T-cell (primary cell): ENCODE measurements around the gene HELZ. TPM values are rescaled to one million over a fixed set of nuclear protein-coding genes. Genes with fewer than 3 reads are reported as not detected.

ENCODE experiments used
- ATAC-seq, 4 experiments: fragments of 200-7000 bp in 3 of 4; fragments of 150-1000 bp in 1 of 4; cut with Tn5 transposase; replicated peaks in 1 of 4; 1 replicate in 3 of 4; 2 replicates in 1 of 4; pipeline ENCODE4 v1.10.0; 2021; ENCODE audit warnings: moderate library complexity in 3 of 4, mild to moderate bottlenecking in 2 of 4, moderate number of reproducible peaks in 1 of 4
- CTCF ChIA-PET, 2 donors: fragments of 300-600 bp; sonication (Branson Sonifier 250); formaldehyde crosslinking; loops; one replicate each; lab custom pipeline; 2022; ENCODE audit warnings: antibody characterized with exemption in 2 of 2; lab: Charles Lee
- POLR2A ChIA-PET, 2 donors: fragments of 300-600 bp; sonication (Branson Sonifier 250); formaldehyde crosslinking; loops; one replicate each; lab custom pipeline; 2022; ENCODE audit warnings: antibody characterized with exemption in 2 of 2; lab: Charles Lee
- DNase-seq, 35 experiments: peaks; one replicate each; pipeline versions ENCODE4 v3.0.0 to v3.0.0-alpha.2; 2013 to 2023
- H3K27ac ChIP-seq: one replicate; pipeline ENCODE4 v1.5.1; 2013; ENCODE audit warnings: low read length
- H3K27me3 ChIP-seq, 2 experiments: replicated peaks in 1 of 2; 1 replicate in 1 of 2; 2 replicates in 1 of 2; pipeline versions ENCODE4 v1.6.1 to v1.7.0; 2013; ENCODE audit warnings: low read length in 1 of 2, mixed read lengths in 1 of 2; ENCODE audit not compliant: control insufficient read depth in 2 of 2, insufficient read depth in 2 of 2; ENCODE audit errors: extremely low read depth in 1 of 2
- H3K36me3 ChIP-seq, 2 donors: 1 replicate in 1 of 2; 2 replicates in 1 of 2; pipeline versions ENCODE4 v1.6.1 to v1.7.0; 2013; ENCODE audit warnings: low read length in 1 of 2; ENCODE audit not compliant: control insufficient read depth in 2 of 2, insufficient read depth in 1 of 2; ENCODE audit errors: extremely low read depth in 1 of 2
- H3K4me1 ChIP-seq, 2 experiments: 1 replicate in 1 of 2; 2 replicates in 1 of 2; pipeline versions ENCODE4 v1.6.1 to v1.7.0; 2013; ENCODE audit warnings: low read length in 2 of 2, mixed read lengths in 1 of 2; ENCODE audit not compliant: insufficient read depth in 2 of 2, control insufficient read depth in 1 of 2; ENCODE audit errors: extremely low read depth in 1 of 2
- H3K4me3 ChIP-seq, 2 donors: 1 replicate in 1 of 2; 2 replicates in 1 of 2; pipeline versions ENCODE4 v1.5.1 to v1.7.0; 2013; ENCODE audit warnings: mild to moderate bottlenecking in 2 of 2, low read length in 1 of 2, moderate library complexity in 1 of 2; ENCODE audit not compliant: control insufficient read depth in 1 of 2; ENCODE audit errors: extremely low read depth in 1 of 2
- H3K9me3 ChIP-seq: 2 replicates; pipeline ENCODE4 v1.7.0; 2013
- H3K27ac Mint-ChIP-seq, 2 donors: one replicate each; pipeline ENCODE4 v1.8.0; 2020 to 2021; ENCODE audit warnings: mild to moderate bottlenecking in 2 of 2, mixed read lengths in 2 of 2
- H3K27me3 Mint-ChIP-seq, 2 donors: one replicate each; pipeline ENCODE4 v1.8.0; 2021 to 2022; ENCODE audit warnings: mixed read lengths in 2 of 2
- H3K36me3 Mint-ChIP-seq: one replicate; pipeline ENCODE4 v1.8.0; 2021; ENCODE audit warnings: mixed read lengths
- H3K4me1 Mint-ChIP-seq, 3 donors: one replicate each; pipeline ENCODE4 v1.8.0; 2020 to 2022; ENCODE audit warnings: mixed read lengths in 3 of 3, mild to moderate bottlenecking in 1 of 3
- H3K4me3 Mint-ChIP-seq, 3 donors: one replicate each; pipeline ENCODE4 v1.8.0; 2020 to 2022; ENCODE audit warnings: mild to moderate bottlenecking in 3 of 3, mixed read lengths in 3 of 3, moderate library complexity in 3 of 3
- H3K9me3 Mint-ChIP-seq, 3 donors: one replicate each; pipeline ENCODE4 v1.8.0; 2020 to 2022; ENCODE audit warnings: mixed read lengths in 3 of 3
- WGBS: methylation state at CpG from one replicate; pipeline ENCODE4 v1.1.5; 2013; ENCODE audit warnings: missing lambda C conversion rate; ENCODE audit not compliant: insufficient coverage; 5-methylcytosine and 5-hydroxymethylcytosine counted together
- total RNA-seq, 35 experiments: library from RNA in 6 of 35; stranded (reverse) in 6 of 35; fragments of 120-200 nt in 1 of 35; gene quantifications; one replicate each; pipeline versions ENCODE4 v1.2.1 to v1.2.4 and lab custom pipeline; 2013 to 2026

The HELZ gene
- total RNA-seq, 5 donors from 2014 or later (not counting 1 experiment from before 2014, with no cell fraction given): 76.0 to 115 (median 91.6) TPM

- Histone ChIP-seq H3K27me3 (peaks cover 0 to 8% of the 10 kb centered on the region in 2 experiments), H3K9me3 (no peaks in the 10 kb centered on the region), H3K36me3 (no peaks in the 10 kb centered on the region), H3K4me1 (no peaks in the 10 kb centered on the region), H3K27ac (no peak overlapping the region), H3K4me3 (no peak overlapping the region)
- DNase-seq (no peak), ATAC-seq (no peak)
- H3K4me1 Mint-ChIP-seq: no peaks in the 10 kb centered on the region
- 92% methylated on average over 21 of the region's 21 CpGs for WGBS
- POLR2A ChIA-PET: interaction anchor here in 1 of 2 donors (0.6 kb wide), 1 partner anchor 231 kb away, joined by 3 read pairs; no protein-coding TSS in a partner anchor
- H3K9me3 Mint-ChIP-seq: no peaks in the 10 kb centered on the region
- peaks cover 0 to 11% of the 10 kb centered on the region in 2 donors for H3K27me3 Mint-ChIP-seq
- no peak overlapping the region for H3K27ac Mint-ChIP-seq
- no peaks in the 10 kb centered on the region for H3K36me3 Mint-ChIP-seq
- CTCF ChIA-PET: no interaction called here
- H3K4me3 Mint-ChIP-seq: no peak overlapping the region
Measured at GRCh38 chr17:67030641-67031040, 214.4 kb downstream of the HELZ start.

- WGBS: 78% methylated on average over 12 of the region's 12 CpGs
- CTCF ChIA-PET: no interaction called here
- H3K36me3 ChIP-seq: no peaks in the 10 kb centered on the region
- no peak overlapping the region for H3K4me3 ChIP-seq
- H3K9me3 ChIP-seq: no peaks in the 10 kb centered on the region
- Mint-ChIP-seq H3K36me3 (no peaks in the 10 kb centered on the region), H3K4me3 (no peak overlapping the region), H3K4me1 (no peaks in the 10 kb centered on the region), H3K27me3 (no peaks in the 10 kb centered on the region), H3K27ac (no peak overlapping the region), H3K9me3 (no peaks in the 10 kb centered on the region)
- ATAC-seq: no peak
- no peak for DNase-seq
- H3K27me3 ChIP-seq: peaks cover 0 to 16% of the 10 kb centered on the region in 2 experiments
- POLR2A ChIA-PET: no interaction called here
- no peak overlapping the region for H3K27ac ChIP-seq
- no peaks in the 10 kb centered on the region for H3K4me1 ChIP-seq
Measured at GRCh38 chr17:67027031-67027628, 217.9 kb downstream of the HELZ start.

DNA sequence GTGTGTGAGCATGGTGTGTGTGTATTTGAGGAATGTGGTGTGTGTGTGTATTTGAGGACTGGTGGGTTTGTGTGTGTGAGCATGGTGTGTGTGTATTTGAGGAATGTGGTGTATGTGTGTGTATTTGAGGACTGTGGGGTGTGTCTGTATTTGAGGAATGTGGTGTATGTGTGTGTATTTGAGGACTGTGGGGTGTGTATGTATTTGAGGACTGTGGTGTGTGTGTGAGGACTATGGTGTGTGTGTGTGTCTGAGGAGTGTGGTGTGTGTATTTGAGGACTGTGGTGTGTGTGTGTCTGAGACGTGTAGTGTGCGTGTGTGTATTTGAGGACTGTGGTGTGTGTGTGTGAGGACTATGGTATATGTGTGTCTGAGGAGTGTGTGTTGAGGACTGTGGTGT, 218.7 kb downstream of the HELZ start:
- Mint-ChIP-seq H3K4me3 (no peak overlapping the region), H3K36me3 (no peaks in the 10 kb centered on the region), H3K9me3 (no peaks in the 10 kb centered on the region), H3K27me3 (no peaks in the 10 kb centered on the region), H3K27ac (no peak overlapping the region), H3K4me1 (no peaks in the 10 kb centered on the region)
- Histone ChIP-seq H3K27me3 (peaks cover 0 to 16% of the 10 kb centered on the region in 2 experiments), H3K4me3 (no peak overlapping the region), H3K27ac (no peak overlapping the region), H3K36me3 (no peaks in the 10 kb centered on the region), H3K4me1 (no peaks in the 10 kb centered on the region), H3K9me3 (no peaks in the 10 kb centered on the region)
- 92% methylated on average over 2 of the region's 2 CpGs for WGBS
- ChIA-PET POLR2A (no interaction called here), CTCF (no interaction called here)
- ATAC-seq (no peak), DNase-seq (no peak)

GRCh38 chr17:67025216-67025792, 219.7 kb downstream of the HELZ start:
- H3K4me1 ChIP-seq: no peaks in the 10 kb centered on the region
- ChIA-PET CTCF (no interaction called here), POLR2A (no interaction called here)
- H3K36me3 ChIP-seq: no peaks in the 10 kb centered on the region
- Mint-ChIP-seq H3K27me3 (no peaks in the 10 kb centered on the region), H3K9me3 (no peaks in the 10 kb centered on the region), H3K4me1 (no peaks in the 10 kb centered on the region), H3K27ac (no peak overlapping the region), H3K4me3 (no peak overlapping the region), H3K36me3 (no peaks in the 10 kb centered on the region)
- no peak overlapping the region for H3K27ac ChIP-seq
- ATAC-seq: no peak
- peaks cover 0 to 16% of the 10 kb centered on the region in 2 experiments for H3K27me3 ChIP-seq
- no peak overlapping the region for H3K4me3 ChIP-seq
- DNase-seq: no peak
- 87% methylated on average over 17 of the region's 20 CpGs for WGBS
- H3K9me3 ChIP-seq: no peaks in the 10 kb centered on the region

- 89% methylated on average over 17 of the region's 17 CpGs for WGBS
- ChIA-PET POLR2A (no interaction called here), CTCF (no interaction called here)
- H3K4me3 Mint-ChIP-seq: no peak overlapping the region
- no peak overlapping the region for H3K27ac Mint-ChIP-seq
- Histone ChIP-seq H3K4me1 (no peaks in the 10 kb centered on the region), H3K9me3 (no peaks in the 10 kb centered on the region), H3K36me3 (no peaks in the 10 kb centered on the region), H3K27ac (no peak overlapping the region), H3K4me3 (no peak overlapping the region), H3K27me3 (peaks cover 0 to 16% of the 10 kb centered on the region in 2 experiments)
- no peaks in the 10 kb centered on the region for H3K36me3 Mint-ChIP-seq
- H3K9me3 Mint-ChIP-seq: no peaks in the 10 kb centered on the region
- H3K4me1 Mint-ChIP-seq: no peaks in the 10 kb centered on the region
- ATAC-seq: no peak
- DNase-seq: no peak
- no peaks in the 10 kb centered on the region for H3K27me3 Mint-ChIP-seq
Measured at GRCh38 chr17:67024736-67025135, 220.3 kb downstream of the HELZ start.

DNA sequence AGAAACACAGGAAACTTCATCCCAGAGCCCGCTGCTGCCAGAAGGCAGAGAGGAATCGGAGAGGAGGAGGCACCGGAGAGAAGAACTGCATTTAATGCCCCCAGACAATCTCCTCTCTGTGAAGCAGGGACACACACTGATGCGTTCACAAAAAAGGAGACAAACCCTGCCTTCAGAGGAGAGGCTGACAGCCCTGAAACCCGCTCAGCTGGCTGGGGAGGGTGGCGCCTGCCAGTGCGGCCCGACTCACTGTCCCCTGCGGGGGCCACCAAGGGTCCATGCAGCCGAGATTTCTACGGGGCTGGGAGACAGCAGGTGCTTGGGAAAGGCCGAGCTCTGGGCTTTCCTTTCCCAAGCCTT, 222.6 kb downstream of the HELZ start:
- Mint-ChIP-seq H3K27me3 (peaks cover under 1 to 3% of the 10 kb centered on the region in 2 donors), H3K36me3 (no peaks in the 10 kb centered on the region), H3K9me3 (no peaks in the 10 kb centered on the region), H3K4me3 (no peak overlapping the region), H3K4me1 (no peaks in the 10 kb centered on the region), H3K27ac (no peak overlapping the region)
- no peak overlapping the region for H3K4me3 ChIP-seq
- POLR2A ChIA-PET: interaction anchor here in 1 of 2 donors (0.6 kb wide), 1 partner anchor 161 kb away, joined by 4 read pairs; no protein-coding TSS in a partner anchor
- 85% methylated on average over 10 of the region's 12 CpGs for WGBS
- DNase-seq (no peak), ATAC-seq (no peak)
- CTCF ChIA-PET: no interaction called here
- H3K36me3 ChIP-seq: no peaks in the 10 kb centered on the region
- H3K27me3 ChIP-seq: peaks cover 0 to 27% of the 10 kb centered on the region in 2 experiments
- H3K9me3 ChIP-seq: no peaks in the 10 kb centered on the region
- no peaks in the 10 kb centered on the region for H3K4me1 ChIP-seq
- no peak overlapping the region for H3K27ac ChIP-seq
